Hematopoietic multipotent progenitor cell treated with erythropoietin and hydrocortisone succinate and interleukin-3 and kit ligand, for 6 days (in vitro differentiated cells): ENCODE measurements around the gene LRRC25.
"Not testable (repeated sequence)": the region's sequence is repeated elsewhere in the genome, so short reads cannot be mapped to it uniquely, and the experiment has no call there.

ENCODE experiments used
- DNase-seq: peaks from one replicate; pipeline ENCODE4 v3.0.0-alpha.2; 2015

LRRC25 gene

GRCh38 chr19:18373892-18374629 is 23.4 kb downstream of the LRRC25 start:
- peak; percentile 98 for DNase-seq

GRCh38 chr19:18373407-18373891 is 24.0 kb downstream of the LRRC25 start:
- no peak for DNase-seq

- no peak for DNase-seq
Measured at GRCh38 chr19:18368504-18369222, 28.8 kb downstream of the LRRC25 start.

- DNase-seq = no peak
Measured at GRCh38 chr19:18366021-18366435, 31.4 kb downstream of the LRRC25 start.

GRCh38 chr19:18364826-18365528 is 32.4 kb downstream of the LRRC25 start:
- peak; percentile 92 for DNase-seq

GRCh38 chr19:18364277-18364825 is 33.1 kb downstream of the LRRC25 start:
- not testable (repeated sequence) for DNase-seq

- DNase-seq = no peak
Measured at GRCh38 chr19:18363787-18364186, 33.6 kb downstream of the LRRC25 start.

- no peak for DNase-seq
Measured at GRCh38 chr19:18362934-18363542, 34.4 kb downstream of the LRRC25 start.

DNA sequence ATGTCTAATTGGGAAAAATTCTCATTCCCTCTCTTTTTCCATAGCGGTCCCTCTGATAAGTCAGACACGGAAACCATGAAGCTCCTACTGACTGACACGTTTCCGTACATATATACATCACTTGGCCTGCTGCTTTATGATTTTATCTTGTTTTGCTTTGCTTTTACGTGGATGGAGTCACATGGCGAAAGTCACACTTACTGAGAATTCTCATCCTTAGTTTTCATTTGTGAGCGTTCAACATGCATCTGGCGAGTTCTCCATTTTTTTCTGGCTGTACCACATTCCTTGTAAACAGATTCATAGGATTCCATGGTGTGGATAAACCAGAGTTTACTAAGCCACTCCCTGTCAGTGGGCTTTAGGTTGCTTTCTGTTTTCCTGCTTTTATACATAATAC is 35.8 kb downstream of the LRRC25 start:
- no peak for DNase-seq

DNA sequence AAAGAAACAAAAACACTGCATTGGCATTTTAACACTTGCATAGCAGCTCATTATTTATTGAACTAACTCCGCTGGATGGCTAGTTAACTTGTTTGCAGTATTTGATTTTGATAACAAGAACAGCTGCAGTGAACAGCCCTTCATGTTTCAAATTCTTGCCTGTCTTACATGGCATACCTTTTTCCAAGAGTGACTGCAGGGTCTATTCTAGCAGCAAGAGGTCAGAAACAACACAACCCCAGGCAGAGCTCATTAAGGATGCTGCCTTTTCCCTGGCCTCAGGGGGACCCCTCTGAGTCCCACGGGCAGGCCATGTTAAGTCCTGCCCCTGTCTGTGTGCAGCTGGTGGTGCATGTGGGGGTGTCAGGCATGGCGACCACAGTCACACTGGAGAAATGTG is 40.4 kb downstream of the LRRC25 start:
- no peak for DNase-seq

DNA sequence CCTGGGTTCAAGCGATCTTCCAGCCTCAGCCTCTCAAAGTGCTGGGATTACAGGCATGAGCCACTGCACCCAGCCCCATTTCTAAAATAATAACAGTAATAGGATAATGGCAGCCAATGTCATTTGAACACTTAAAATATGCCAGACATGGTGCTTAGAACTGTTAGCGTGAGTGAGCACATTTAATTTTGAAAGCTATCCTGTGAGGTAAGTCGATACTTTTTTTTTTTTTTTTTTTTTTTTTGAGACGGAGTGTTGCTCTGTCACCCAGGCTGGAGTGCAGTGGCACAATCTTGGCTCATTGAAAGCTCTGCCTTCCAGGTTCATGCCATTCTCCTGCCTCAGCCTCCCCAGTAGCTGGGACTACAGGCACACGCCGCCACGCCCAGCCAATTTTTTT is 42.7 kb downstream of the LRRC25 start:
- not testable (repeated sequence) for DNase-seq

GRCh38 chr19:18353378-18354005 is 43.9 kb downstream of the LRRC25 start:
- no peak for DNase-seq

DNA sequence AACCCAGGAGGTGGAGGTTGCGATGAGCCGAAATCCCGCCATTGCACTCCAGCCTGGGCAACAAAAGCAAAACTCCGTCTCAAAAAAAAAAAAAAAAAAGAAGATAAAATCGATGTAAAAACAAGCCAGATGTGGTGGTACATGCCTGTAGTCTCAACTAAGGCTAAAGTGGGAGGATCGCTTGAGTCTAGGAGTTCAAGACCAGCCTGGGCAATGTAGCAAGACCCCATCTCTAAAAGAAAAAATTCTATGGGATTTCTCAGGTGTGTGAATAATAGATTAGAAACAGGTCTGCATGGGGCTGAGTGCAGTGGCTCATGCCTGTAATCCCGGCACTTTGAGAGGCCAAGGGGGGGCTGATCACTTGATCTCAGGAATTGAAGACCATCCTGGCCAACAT is 45.9 kb downstream of the LRRC25 start:
- DNase-seq = no peak

- DNase-seq = no peak
Measured at GRCh38 chr19:18350490-18350889, 46.9 kb downstream of the LRRC25 start.

GRCh38 chr19:18349524-18350128 is 47.8 kb downstream of the LRRC25 start:
- DNase-seq = peak; percentile 82

- DNase-seq = not testable (repeated sequence)
Measured at GRCh38 chr19:18348818-18349339, 48.5 kb downstream of the LRRC25 start.

DNA sequence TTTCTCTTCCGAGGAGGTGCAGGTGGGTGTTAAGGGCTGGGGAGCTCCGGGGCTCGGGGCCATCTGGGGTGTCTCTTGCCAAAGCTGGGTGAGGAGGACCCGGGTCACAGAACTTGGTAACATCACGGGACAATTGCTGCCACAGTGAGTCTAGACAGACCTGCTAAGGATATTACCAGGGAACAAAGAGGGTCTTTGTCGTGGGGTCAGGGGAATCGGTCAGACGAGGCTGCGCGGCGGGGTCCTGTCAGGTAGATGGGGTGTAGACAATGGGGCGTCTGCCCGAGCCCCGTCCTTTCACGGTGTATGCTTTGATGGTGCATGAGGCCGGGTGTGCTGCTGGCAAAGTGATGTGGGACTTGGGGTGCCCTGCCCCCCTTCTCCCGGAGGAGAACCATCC is 49.3 kb downstream of the LRRC25 start:
- no peak for DNase-seq

DNA sequence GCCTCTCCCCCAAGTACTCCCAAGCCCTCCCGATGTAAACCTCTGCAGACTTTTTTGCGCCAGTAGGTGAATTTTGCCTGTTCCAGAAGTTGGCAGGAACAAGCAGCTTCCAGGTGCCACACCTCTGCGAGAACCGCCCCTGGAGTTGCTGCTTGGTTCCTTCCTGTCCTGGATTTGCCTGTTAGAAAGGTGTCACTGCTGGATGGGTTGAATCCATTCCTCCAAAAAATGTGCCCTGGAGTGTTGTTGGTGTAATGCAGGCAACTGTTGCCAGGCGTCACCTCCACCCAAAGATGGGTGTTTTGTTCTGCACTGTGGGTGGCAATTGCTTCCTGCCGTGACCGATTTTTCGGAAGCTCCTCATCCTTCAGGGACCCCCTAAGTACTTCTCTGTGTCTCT is 51.3 kb downstream of the LRRC25 start:
- DNase-seq = no peak

- DNase-seq = no peak
Measured at GRCh38 chr19:18345296-18345695, 52.1 kb downstream of the LRRC25 start.

GRCh38 chr19:18344582-18344950 is 52.9 kb downstream of the LRRC25 start:
- DNase-seq = no peak

- DNase-seq = no peak
Measured at GRCh38 chr19:18342090-18342632, 55.3 kb downstream of the LRRC25 start.
